ENCODE data around the gene ANP32A.
"Not testable (repeated sequence)": the region's sequence is repeated elsewhere in the genome, so short reads cannot be mapped to it uniquely, and the experiment has no call there.

Gene ANP32A

DNA sequence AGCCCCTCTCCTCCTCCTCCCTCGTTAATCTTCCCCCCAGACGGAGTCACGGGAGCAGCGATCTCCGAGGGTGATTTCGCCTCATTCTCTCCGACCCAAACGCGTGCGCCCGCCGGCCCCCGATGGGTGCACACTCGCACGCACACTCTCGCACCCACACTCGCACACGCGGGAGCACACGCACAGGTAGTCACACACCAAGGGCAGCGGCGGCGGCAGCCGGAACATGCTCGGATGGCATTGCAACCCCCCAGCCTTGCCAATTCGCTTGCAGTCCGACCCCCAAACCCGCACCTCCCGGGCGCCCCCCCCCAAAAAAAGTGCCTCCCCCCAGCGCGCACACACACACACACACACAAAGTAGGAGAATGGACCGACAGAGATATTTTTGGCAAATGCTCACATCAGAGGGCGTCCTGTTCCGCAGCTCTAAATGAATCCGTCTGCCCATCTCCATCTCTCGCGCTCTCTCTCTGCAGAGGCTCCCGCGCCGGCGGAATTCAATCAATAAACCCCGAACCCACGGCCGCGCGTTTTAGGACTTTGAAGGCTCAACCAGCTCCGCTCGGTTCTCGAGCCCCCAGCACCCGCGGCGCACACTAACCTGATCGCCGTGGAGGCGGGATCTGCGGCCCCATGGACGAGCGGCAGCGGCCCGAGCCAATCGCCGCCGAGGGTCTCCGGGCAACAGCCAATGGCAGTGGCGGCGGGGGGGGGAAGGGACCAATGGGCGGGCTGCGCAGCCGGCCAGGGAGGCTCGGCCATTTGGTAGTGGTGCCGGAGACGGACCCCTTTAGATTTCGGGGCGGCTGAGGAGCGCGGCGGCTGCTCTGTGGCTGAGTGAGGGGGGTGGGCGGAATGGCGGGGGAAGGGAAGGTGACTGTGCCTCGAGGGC is at the start of gene ANP32A:
ANP32A (minus strand) TSS at position 601 of the 895 bp plus-strand sequence; CDS start at position 457, 144 bp downstream.
- DNase-seq: peak; percentile 48

- DNase-seq: no peak
These were observed 47.6 kb upstream of the ANP32A start for GRCh38 chr15:68868296-68868695.

DNA sequence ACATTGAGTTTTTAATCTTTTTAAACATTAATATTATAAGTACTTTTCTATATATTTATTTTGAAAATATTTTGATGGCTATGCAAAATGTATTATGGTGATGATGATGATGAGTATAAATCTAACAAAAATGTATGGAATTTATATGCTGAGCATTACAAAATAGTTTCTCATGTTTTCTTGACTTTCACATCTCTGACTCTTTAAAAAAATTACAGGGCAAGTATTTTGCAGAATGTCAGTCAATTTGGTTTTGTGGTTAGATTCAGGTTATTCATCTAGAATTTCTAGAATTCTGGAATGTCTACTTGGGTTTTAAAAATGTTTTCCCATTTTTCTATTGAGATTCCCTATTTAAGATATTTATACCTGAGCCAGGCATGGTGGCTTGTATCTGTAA is 41.7 kb upstream of the ANP32A start:
- DNase-seq: no peak

DNA sequence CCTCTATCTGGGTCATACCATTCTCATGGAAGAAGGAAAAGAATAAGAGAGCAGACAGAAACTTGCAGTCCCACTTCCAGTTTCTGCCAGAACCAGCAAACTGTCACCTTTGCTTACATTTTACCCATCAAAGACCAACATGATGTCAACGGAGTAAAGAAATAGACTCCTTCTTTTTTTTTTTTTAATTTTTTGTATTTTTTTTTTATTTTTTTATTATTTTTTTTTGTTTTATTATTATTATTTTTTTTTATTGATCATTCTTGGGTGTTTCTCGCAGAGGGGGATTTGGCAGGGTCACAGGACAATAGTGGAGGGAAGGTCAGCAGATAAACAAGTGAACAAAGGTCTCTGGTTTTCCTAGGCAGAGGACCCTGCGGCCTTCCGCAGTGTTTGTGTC is 38.0 kb upstream of the ANP32A start:
- DNase-seq: not testable (repeated sequence)

GRCh38 chr15:68857443-68857842 is 36.7 kb upstream of the ANP32A start:
- DNase-seq: not testable (repeated sequence)

- no peak for DNase-seq
These were observed 31.8 kb upstream of the ANP32A start for GRCh38 chr15:68852461-68852860.

DNA sequence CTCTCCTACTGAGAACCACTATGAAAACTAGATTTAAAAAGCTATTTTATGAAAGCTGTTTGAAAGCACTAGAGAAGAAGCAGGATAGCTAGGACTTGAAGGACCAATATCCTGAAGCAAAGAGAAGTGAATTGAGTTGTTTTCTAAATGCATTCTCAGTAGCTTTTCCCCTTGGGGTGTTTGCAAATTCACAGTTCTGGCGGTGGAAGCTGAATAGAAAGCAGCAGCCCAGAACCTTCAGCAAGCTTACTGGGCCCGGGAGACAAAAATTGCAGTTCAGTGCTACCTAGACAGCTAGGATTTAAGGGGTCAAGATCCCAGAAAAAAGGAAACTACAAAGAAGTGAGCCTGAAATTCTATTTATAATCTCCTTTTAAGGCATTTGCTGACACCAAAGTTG is 31.3 kb upstream of the ANP32A start:
- no peak for DNase-seq

DNA sequence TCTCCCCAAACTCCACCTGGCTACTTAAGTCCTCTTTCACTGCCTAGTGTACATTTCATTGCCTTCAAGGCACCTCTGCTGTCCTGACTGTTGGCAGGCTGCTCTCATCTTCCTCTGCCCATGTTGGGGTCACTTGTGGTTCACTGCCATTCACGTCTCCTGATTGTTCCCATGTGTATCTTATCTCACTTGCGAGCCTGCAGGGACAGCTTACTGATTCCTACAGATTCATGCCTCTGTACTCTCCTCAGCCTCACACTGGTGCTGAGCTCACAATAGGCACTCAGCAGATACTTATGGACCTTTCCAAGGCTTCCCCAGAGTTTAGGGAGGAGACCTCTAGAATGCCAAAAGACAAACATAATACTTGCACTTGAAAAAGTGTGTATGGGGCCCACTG is 28.8 kb upstream of the ANP32A start:
- no peak for DNase-seq

DNA sequence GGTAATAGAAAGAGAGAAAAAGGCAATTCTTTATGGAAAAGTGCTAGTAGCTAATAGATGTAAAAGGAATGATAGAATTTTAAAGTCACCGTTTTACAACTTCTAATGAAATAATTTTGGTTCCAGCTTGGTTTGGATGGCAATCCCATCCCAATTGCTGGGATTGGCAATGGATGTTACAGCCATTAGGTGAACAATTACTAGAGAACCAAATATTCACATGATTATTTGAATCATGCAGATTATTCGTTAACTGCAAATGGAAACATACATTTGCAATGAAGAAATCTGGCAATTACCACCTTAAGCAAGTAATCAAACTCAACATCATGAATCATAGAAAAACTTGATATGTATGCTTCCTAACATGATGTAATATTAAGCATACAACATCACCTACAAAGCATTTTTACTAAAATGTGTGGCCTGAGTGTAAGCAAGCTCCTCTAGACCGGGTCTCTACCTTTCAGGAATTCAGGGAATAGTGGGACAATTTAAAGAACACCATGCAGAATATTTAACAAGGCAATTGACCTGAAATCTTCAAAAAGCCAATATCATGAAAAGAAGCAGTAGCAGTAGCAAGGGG is 26.2 kb upstream of the ANP32A start:
- no peak for DNase-seq

DNA sequence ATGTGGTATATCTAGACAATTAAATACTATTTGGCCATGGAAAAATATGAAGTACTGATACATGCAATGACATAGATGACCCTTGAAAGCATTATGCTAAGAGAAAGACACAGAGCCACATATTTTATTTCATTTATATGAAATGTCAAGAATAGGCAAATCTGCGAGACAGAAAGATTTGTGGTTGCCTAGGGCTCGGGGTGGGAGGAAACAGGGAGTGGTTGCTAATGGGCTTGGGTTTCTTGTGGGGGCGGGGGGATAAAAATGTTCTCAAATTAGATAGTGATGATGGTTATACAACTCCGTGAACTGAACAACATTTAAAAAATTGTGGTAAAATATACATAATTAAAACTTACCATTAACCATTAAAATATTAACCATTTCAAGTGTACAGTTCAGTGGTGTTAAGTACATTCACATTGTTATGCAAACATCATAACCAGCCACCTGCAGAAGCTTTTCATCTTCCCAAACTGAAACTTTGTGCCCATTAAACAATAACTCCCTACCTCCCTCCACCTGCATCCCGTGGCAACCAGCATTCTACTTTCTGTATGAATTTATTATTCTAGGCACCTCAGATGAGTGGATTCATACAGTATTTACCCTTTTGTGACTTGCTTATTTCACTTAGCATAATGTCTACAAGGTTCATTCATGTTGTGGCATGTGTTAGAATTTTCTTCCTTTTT is 24.3 kb upstream of the ANP32A start:
- no peak for DNase-seq

- DNase-seq: no peak
These were observed 23.0 kb upstream of the ANP32A start for GRCh38 chr15:68843425-68844311.

DNA sequence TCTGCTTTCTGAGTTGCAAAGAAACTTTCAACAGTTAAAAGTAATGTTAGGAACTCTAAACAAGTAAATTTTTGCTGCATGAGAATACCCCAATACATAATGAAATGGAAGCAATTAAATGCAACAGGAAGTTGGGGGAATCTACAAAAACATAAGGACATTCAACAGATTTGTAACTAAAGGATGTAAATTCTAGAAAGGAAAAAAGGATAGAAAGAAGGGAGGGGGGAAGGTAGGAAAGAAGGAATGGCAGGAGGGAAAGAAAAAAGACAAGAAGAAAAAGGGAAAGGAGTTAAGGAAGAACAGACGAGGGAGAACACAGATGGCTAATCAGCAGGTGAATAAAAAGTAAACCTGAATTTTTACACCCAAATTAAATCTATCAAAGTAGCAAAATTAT is 22.3 kb upstream of the ANP32A start:
- DNase-seq: no peak

- no peak for DNase-seq
These were observed 13.7 kb upstream of the ANP32A start for GRCh38 chr15:68834346-68834745.

DNA sequence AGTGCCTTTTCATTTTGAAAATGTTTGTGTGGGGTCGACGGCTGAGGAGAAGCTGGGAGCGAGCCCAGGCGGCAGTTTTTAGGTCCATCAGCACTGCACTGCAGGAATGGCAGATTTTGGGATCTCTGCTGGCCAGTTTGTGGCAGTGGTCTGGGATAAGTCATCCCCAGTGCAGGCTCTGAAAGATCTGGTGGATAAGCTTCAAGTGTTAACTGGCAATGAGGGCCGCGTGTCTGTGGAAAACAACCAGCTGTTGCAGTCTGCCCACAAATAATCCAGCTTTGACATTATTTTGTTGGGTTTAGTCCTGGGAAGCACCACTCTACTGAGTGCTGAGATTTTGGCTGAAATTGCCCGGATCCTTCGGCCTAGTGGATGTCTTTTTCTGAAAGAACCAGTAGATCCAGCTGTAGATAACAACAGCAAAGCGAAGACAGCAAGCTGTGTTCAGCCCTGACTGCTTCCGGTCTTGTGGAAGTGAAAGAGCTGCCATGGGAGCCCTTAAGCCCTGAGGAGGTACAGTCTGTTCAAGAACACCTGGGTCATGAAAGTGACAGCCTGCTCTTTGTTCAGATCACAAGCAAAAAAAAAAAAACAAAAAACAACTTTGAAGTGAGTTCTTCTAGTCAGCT is 13.1 kb upstream of the ANP32A start:
- no peak for DNase-seq

DNA sequence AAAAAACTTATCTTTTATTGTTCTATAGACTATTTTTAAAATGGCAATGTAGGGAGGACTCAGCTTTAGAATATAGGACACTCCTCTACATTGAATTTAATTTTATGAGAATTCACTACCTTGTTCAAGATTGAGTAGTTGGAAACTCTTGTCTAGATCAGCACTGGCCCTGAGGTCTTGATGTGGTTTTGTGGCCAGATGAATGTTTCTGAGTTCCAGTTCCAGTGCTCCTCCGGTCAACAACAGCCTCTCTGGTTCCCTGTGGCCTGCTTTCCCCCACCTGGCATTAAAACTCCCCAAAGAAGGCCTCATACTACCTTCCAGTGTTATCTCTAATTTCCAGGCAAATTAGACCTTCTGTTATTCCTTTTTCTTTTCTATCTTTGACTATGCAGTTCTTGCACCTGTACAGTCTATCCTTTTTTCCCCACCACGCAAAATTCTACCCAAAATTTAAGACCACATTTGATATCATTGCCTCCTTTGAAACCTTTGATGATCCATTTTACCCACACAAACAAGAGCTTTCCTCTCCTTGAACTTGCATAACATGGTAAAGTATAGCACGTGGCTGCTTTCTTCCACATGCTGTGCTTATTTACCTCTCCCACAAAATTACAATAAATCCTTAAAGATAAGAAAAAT is 9.6 kb upstream of the ANP32A start:
- DNase-seq: no peak

- DNase-seq: no peak
These were observed 8.4 kb upstream of the ANP32A start for GRCh38 chr15:68829068-68829467.

GRCh38 chr15:68823561-68823960 is 2.9 kb upstream of the ANP32A start:
- no peak for DNase-seq

DNA sequence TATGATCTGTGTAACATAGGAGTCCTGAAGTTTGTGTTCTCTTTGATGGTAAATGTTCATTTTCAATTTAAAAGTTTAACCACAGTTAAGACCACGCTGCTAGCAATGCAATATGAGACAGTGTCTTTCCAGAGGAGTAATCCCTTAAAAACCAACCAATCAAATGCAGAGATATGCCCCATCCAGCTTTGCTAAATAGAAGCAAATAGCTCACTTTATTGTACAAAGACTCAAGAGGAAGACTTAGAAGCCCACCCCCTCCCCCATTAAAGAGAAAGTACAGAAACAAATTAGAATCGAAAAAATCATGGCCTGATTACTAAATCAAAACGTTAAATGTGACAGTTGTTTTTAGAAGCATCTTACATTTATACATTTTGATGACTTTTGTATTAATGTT is 2.1 kb upstream of the ANP32A start:
- no peak for DNase-seq

DNA sequence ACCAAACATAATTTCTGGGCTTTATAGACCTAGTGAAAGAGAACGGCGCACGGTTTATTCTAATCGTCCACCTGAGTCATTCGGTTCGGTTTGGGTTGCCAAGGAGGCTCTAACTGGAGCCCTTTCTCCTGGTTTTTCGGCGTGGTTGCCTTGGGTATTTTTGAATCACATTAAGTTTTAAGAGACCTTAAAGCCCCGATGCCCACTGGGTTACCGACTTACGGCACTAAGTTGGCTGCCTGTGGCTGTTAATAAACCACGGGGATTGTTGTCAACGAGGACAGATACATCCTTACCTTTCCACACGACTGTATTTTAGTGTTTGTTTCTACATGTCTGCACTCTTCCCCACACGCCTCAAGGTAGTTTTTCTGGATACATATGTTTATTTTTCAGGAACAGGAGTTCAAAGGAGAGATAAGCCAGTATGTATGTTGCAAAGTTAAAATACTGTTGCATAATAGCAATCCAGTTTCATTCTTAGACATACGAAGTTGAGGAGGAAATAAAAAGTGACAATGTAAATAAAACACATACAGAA is 1.2 kb upstream of the ANP32A start:
- no peak for DNase-seq

DNA sequence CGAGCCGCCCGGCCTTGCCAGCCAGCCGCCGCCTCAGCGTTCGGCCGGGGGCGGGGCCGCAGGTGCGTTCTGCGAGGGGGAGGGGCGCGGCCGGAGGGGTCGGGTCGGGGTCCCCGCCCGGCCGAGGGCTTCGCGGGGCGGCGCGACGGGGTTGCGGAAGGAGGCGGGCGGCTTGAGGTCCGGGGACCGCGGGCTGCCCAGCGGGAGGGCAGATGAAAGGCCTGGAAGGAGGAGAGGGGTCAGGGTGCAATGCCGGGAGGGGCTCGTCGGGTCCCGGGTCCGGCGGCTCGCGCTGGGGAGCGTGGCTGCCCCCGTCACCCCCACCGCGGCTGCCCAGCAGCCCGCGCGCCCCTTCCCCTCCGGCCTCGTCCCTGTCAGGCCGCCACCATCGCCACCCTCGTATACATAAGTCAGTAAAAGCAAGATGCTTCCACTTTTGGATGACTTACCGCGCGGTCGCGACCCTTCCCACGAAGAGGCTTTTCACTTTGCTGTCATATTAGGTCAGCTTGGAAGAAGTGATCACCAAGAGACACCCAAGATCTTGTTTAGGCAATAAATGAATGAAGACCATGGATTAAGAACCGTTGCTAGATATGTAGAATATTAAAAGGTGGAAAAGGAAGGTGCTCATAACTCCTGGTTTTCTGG is 620 bp upstream of the ANP32A start:
- no peak for DNase-seq

Measured in NCI-H2081 treated with DMSO at 0.1 percent for 48 hours (cell line).